Osteoblast (primary cell): ENCODE data around the gene ZNF691. TPM values are rescaled to one million over a fixed set of nuclear protein-coding genes. Genes with fewer than 3 reads are reported as not detected.

Experiments used
- DNase-seq: peaks from one replicate; pipeline ENCODE4 v3.0.0; 2011; ENCODE audit warnings: low spot score, mixed read lengths; ENCODE audit not compliant: insufficient read length; ENCODE audit errors: missing footprints
- H2AFZ ChIP-seq: 2 replicates; pipeline ENCODE4 v1.6.0; 2011; ENCODE audit warnings: mild to moderate bottlenecking, low read length
- H3K27ac ChIP-seq: 2 replicates; pipeline ENCODE4 v1.5.1; 2011; ENCODE audit warnings: mild to moderate bottlenecking, low read depth, low read length, moderate library complexity
- H3K27me3 ChIP-seq: 2 replicates; pipeline ENCODE4 v1.6.0; 2012; ENCODE audit warnings: mild to moderate bottlenecking, control low read depth, inconsistent platforms, low read length, moderate library complexity; ENCODE audit not compliant: insufficient read depth
- H3K36me3 ChIP-seq: 2 replicates; pipeline ENCODE4 v1.5.1; 2011; ENCODE audit warnings: mild to moderate bottlenecking, low read length, control low read depth, moderate library complexity; ENCODE audit not compliant: insufficient read depth
- H3K4me1 ChIP-seq: 2 replicates; pipeline ENCODE4 v1.5.1; 2011; ENCODE audit warnings: mild to moderate bottlenecking, low read length, control low read depth, moderate library complexity; ENCODE audit not compliant: insufficient read depth
- H3K4me2 ChIP-seq: 2 replicates; pipeline ENCODE4 v1.6.0; 2011; ENCODE audit warnings: mild to moderate bottlenecking, low read length; ENCODE audit not compliant: insufficient read depth
- H3K4me3 ChIP-seq: fragments of 200-600 bp; sonication (generic); 3 replicates; pipeline ENCODE4 v1.5.1; 2012; ENCODE audit warnings: mild to moderate bottlenecking, low read length, inconsistent platforms; ENCODE audit not compliant: insufficient read depth
- H3K79me2 ChIP-seq: 2 replicates; pipeline ENCODE4 v1.6.0; 2012; ENCODE audit warnings: mild to moderate bottlenecking, low read length, control low read depth, inconsistent platforms; ENCODE audit not compliant: insufficient read depth
- H3K9me3 ChIP-seq: 2 replicates; pipeline ENCODE4 v1.5.1; 2011; ENCODE audit warnings: low read depth, low read length, control low read depth
- H4K20me1 ChIP-seq: 2 replicates; pipeline ENCODE4 v1.6.0; 2012; ENCODE audit warnings: mild to moderate bottlenecking, low read length, control low read depth; ENCODE audit not compliant: insufficient read depth
- CTCF ChIP-seq: IDR thresholded peaks from 2 replicates; pipeline ENCODE4 v1.5.1; 2011; ENCODE audit warnings: mild to moderate bottlenecking, low read depth, low read length, moderate library complexity; ENCODE audit errors: extremely low read depth
- total RNA-seq: library from RNA; depleted of rRNA; stranded (reverse); fragments of >200 nt; gene quantifications from 2 replicates; pipeline ENCODE4 v1.2.3, GENCODE V29; 2012

ZNF691 gene
- total RNA-seq, 1 donor: 5.4 TPM

GRCh38 chr1:42820813-42821212 lies 25.6 kb upstream of the ZNF691 start:
- no peak overlapping the region for H3K4me2 ChIP-seq
- no peak for DNase-seq
- H2AFZ ChIP-seq: no peak overlapping the region
- H3K79me2 ChIP-seq: peaks cover 18% of the 10 kb centered on the region
- no peaks in the 10 kb centered on the region for H3K36me3 ChIP-seq
- no peaks in the 10 kb centered on the region for H4K20me1 ChIP-seq
- H3K4me3 ChIP-seq: no peak overlapping the region
- no peak overlapping the region for H3K27ac ChIP-seq
- peaks cover 20% of the 10 kb centered on the region for H3K4me1 ChIP-seq
- no peaks in the 10 kb centered on the region for H3K9me3 ChIP-seq
- H3K27me3 ChIP-seq: no peaks in the 10 kb centered on the region
- TF ChIP-seq CTCF: no peak

- Histone ChIP-seq H3K79me2 (peaks cover 18% of the 10 kb centered on the region), H3K4me1 (peaks cover 11% of the 10 kb centered on the region), H3K4me2 (no peak overlapping the region), H3K4me3 (no peak overlapping the region), H3K9me3 (no peaks in the 10 kb centered on the region), H2AFZ (no peak overlapping the region), H3K27me3 (no peaks in the 10 kb centered on the region), H3K27ac (no peak overlapping the region), H4K20me1 (no peaks in the 10 kb centered on the region), H3K36me3 (no peaks in the 10 kb centered on the region)
- no peak for DNase-seq
- no peak for TF ChIP-seq CTCF
Measured at GRCh38 chr1:42821690-42822089, 24.7 kb upstream of the ZNF691 start.

GRCh38 chr1:42822800-42823392 lies 23.5 kb upstream of the ZNF691 start:
- Histone ChIP-seq H2AFZ (no peak overlapping the region), H3K27me3 (no peaks in the 10 kb centered on the region), H3K4me1 (peaks cover 5% of the 10 kb centered on the region), H3K27ac (no peak overlapping the region), H3K9me3 (no peaks in the 10 kb centered on the region), H3K79me2 (peaks cover 14% of the 10 kb centered on the region), H3K4me2 (no peak overlapping the region), H3K4me3 (no peak overlapping the region), H4K20me1 (no peaks in the 10 kb centered on the region), H3K36me3 (peaks cover 4% of the 10 kb centered on the region)
- TF ChIP-seq CTCF: no peak
- no peak for DNase-seq

GRCh38 chr1:42824481-42825035 lies 21.9 kb upstream of the ZNF691 start:
- Histone ChIP-seq H3K79me2 (peaks cover 6% of the 10 kb centered on the region), H3K4me1 (peaks cover 3% of the 10 kb centered on the region), H3K27me3 (no peaks in the 10 kb centered on the region), H3K9me3 (no peaks in the 10 kb centered on the region), H2AFZ (no peak overlapping the region), H4K20me1 (no peaks in the 10 kb centered on the region), H3K4me3 (no peak overlapping the region), H3K36me3 (peaks cover 6% of the 10 kb centered on the region), H3K4me2 (no peak overlapping the region), H3K27ac (no peak overlapping the region)
- no peak for DNase-seq
- TF ChIP-seq CTCF: no peak
